Activated CD8-positive, alpha-beta memory T cell treated with anti-CD3 and anti-CD28 coated beads for 1 hour (primary cell): ENCODE measurements around the gene ITGAX.

Experiments used
- DNase-seq, 2 donors: peaks; one replicate each; pipeline ENCODE4 v3.0.0-alpha.2; 2020; ENCODE audit warnings: low read depth in 1 of 2; ENCODE audit errors: extremely low read depth in 1 of 2

Gene ITGAX

DNA sequence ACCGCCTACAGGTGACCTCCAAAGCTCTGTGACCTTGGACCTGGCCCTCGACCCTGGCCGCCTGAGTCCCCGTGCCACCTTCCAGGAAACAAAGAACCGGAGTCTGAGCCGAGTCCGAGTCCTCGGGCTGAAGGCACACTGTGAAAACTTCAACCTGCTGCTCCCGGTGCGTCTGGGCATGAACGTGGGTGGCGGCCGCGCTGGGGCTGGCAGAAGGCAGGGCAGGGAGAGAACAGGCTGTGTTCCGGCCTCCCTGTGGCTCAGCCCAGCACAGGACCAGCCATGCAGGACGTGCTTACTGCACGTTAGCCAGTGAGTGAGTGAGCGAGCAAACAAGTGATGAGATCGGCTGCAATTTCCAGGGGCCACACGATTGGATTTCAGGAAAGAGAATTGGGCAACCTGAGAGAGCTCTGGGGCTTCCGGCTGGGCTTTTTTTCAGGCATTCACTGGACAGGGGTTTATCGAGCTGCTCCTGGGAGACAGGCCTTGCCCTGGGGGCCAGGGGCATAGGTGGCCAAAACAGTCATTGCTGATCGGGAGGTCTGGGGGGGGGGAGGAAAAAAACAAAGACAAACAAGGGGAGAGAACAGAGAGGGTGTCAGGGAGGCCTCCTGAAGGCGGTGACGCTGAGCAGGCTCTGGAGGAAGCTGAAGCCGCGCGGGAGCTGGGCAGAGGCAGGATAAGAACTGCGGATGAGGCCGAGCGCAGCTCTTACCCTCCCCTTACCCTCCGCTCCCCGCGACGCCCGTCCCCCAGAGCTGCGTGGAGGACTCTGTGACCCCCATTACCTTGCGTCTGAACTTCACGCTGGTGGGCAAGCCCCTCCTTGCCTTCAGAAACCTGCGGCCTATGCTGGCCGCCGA is 16.9 kb downstream of the ITGAX start:
- no peak for DNase-seq

DNA sequence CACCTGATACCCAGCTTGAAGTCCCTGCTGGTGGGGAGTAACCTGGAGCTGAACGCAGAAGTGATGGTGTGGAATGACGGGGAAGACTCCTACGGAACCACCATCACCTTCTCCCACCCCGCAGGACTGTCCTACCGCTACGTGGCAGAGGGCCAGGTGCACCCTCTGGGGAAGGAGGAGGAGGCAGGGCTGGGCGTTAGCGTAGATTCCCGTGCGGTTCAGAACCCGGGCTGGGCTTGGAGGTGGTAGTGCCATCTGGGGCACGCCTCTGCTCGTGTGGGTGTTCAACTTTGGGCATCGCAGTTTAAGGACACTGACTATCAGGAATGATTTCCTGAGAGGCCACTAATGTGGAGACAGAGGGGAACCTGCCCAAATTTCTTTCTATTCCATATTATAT is 18.3 kb downstream of the ITGAX start:
- no peak for DNase-seq

DNA sequence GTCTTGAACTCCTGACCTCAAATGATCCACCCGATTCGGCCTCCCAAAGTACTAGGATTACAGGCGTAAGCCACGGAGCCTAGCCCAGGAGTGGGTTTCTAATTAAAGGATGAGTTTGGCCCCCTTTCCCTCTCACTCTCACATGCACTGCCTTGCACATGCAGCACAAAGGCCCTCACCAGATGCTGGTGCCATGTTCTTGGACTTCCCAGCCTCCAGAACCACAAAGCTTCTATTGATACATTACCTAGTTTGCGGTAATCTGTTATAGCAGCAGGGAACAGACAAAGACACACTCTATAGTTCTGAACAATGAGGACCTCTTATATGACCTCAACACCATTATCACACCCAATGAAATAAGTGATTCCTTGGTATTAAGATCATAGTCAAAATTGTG is 20.3 kb downstream of the ITGAX start:
- DNase-seq: no peak

DNA sequence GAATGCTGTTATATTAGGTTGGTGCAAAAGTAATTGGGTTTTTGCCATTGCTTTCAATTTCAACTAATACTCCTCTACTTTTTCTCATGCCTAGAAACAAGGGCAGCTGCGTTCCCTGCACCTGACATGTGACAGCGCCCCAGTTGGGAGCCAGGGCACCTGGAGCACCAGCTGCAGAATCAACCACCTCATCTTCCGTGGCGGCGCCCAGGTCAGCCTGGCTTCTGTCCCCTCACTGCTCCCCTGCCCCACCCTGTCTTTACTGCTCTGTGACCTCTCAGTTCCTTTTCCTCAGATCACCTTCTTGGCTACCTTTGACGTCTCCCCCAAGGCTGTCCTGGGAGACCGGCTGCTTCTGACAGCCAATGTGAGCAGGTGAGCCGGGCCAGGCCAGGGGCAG is 21.7 kb downstream of the ITGAX start:
- no peak for DNase-seq

DNA sequence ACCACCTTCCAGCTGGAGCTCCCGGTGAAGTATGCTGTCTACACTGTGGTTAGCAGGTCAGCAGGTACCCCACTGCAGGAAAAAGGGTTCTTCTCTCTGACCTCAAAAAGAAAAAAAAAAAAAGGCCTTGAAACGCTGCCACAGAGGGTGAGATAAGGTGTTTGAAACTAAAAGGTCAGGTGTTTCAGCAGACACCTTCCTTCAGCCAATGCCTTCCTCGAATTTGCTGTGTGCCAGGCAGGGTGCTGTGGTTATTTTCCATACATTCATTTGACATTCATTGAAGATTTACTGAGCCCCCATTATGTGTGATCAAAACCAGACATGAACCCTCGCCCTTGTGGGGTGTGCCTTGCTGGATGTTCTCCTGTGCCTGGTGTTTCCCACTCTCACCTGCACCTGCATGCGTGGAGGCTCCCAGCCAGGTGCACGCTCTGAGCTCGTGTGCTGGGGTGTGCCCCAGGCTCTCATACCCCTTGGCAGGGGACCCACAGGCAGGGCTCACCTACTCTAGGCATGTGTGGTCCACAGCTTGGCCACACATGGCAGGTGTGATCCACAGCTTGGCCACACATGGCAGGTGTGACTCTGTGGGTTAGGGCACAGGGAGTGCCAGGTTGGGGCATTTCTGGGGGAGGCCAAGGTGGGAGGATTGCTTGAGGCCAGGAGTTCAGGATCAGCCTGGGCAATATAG is 22.4 kb downstream of the ITGAX start:
- DNase-seq: no peak

DNA sequence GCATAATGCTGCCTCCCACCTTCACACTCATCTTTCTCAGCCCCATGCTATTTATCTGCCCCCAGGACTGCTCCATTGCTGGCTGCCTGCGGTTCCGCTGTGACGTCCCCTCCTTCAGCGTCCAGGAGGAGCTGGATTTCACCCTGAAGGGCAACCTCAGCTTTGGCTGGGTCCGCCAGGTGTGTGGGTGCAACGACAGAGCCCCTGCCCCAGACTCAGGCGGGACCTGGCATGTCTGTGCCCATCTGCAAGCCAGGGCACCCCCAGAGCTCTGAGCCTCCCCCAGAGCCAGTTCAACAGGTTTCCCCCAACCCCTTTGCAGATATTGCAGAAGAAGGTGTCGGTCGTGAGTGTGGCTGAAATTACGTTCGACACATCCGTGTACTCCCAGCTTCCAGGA is 25.2 kb downstream of the ITGAX start:
- no peak for DNase-seq

DNA sequence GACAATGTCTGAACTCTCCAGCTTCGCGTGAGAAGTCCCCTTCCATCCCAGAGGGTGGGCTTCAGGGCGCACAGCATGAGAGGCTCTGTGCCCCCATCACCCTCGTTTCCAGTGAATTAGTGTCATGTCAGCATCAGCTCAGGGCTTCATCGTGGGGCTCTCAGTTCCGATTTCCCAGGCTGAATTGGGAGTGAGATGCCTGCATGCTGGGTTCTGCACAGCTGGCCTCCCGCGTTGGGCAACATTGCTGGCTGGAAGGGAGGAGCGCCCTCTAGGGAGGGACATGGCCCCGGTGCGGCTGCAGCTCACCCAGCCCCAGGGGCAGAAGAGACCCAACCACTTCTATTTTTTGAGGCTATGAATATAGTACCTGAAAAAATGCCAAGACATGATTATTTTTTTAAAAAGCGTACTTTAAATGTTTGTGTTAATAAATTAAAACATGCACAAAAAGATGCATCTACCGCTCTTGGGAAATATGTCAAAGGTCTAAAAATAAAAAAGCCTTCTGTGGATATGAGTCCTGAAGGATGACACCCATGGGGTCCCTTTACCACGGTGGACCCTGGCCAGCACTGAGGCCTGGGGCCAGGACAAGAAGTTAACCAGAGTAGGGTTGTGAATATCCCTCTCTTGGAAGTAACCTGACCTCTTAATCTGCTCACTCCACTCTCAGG is 27.6 kb downstream of the ITGAX start:
- DNase-seq: peak; percentile 3 to 44

DNA sequence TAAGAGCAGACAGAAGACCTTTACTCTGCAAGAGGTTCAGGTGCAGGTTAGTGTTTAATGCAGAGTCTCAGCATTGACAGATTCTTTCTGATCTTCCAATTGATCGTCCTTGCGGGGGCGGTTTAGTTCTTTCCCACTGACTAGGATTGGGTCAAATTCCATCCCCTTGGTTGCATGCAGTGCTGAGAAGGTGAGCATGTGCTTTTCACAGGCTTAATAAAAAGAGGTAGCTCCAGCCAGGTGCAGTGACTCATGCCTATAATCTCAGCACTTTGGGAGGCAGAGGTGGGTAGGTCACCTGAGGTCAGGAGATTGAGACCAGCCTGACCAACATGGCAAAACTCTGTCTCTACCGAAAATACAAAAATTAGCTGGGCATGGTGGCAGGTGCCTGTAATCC is 30.7 kb downstream of the ITGAX start:
- DNase-seq: no peak

DNA sequence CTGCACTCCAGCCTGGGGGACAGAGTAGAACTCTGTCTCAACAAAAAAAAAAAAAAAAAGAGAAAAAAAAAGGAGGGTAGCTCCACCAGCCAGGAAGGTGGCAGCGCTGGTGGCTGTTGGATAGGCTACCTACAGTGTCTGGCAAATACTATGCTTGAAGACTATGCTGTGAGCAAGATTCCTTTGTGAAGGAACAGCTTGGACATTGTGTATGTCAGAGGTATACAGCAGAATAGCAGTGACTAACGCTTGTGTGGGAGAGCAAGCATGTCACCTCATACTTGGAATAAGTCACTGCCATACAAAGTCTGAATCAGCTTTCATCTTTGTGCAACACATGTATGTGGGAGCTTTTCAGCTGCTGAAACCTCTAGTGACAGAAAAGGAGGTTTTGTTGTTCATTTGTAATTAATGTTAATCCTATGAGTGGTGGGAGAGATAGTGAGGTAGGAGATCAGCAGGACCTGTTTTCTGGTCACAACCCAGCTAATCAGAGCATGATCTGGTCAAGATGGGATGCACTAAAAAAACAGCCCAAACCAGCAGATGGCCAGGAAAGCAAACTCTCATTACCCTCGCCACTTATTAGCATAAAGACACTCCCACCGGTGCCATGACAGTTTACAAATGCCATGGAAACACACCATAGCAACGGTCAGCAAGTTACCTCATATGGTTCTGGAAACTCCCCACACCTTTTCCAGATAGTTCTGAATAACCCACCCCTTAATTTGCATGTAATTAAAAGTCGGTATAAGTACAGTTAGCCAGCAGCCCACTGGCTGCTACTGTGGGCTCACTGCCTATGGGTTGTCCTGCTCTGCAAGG is 31.4 kb downstream of the ITGAX start:
- no peak for DNase-seq

DNA sequence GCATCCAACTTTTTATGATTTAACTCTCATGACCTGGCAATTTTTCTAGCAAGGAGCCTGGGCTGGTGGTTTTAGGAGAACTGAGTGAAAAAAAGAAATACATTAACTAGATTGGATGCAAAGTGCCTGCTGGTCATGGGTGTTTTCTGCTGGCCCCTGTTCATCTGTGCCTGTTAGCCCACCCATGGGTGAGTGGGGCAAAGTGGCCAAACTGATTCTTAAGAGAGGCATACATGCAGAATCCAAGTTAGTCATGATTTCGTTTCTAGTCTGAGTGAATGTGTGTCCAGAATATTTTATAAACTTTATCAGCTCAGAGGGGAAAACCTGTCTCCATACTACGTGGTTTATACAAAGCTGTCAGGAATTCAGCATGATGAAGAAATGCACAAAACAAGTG is 33.6 kb downstream of the ITGAX start:
- DNase-seq: no peak

DNA sequence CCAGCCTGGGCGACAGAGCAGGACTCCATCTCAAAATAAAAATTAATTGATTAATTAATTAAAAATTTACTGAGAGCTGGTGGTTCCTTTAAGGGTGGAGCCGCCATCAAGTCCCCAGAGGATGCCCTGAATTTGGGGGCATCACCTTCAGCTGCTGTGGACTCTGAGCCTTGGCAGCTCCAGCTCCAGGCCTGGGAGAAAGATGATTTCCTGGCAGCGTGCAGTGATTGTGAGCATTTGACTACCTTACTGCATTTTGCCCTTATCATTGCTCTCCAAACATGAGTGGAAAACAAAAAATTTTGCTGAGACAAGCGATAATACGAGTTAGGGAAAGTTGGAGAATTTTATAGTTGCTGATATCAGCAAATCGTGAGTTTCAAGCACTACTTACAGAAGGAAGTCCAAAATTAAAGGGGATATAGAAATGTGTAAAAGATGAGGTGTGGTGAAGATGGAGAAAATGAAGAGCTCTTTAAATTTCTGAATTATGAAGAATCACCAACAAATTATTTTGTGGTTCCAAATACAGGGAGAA is 35.6 kb downstream of the ITGAX start:
- DNase-seq: no peak

DNA sequence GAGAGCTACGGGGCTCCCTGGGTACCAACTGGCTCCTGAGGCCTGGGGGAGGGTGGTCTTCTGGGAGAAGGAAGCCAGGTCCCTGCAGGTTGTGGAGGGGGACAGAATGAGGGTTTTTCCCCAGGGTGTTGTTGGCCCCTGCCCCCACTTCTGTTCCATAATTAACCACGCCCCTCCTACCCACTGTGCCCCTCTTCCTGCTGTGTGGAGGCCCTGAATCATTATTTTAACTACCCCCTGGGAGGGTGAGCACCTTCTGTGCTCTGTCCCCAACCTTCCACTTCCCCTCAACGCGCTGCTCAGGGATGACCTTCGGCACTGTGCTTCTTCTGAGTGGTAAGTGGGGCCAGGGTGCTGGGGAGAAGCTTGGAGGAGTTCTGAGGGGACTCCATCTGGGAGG is 38.1 kb downstream of the ITGAX start, which contains the start of gene ITGAD:
Gene ITGAD (plus strand): TSS at position 280 of the 400 bp plus-strand sequence. CDS start 26 bp downstream, at position 306.
- no peak for DNase-seq

DNA sequence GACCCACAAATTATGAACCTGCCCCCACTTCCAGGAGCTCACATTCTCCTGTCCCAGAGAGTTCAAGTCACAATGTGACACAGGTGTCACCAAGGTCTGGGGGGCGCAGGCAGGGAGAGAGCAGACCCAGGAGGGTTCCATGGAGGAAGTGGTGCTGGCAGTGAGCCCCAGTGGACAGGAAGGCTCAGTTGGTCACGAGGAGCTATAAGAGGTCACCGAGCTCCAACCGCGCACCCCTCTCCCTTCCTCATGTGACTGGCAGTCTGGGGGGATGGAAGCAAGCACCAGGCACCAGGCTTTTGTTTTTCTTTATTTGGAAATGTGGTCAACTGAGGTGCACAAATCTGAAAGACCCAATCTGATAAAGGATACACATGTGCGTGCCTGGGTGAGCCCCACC is 40.7 kb downstream of the ITGAX start:
- no peak for DNase-seq

DNA sequence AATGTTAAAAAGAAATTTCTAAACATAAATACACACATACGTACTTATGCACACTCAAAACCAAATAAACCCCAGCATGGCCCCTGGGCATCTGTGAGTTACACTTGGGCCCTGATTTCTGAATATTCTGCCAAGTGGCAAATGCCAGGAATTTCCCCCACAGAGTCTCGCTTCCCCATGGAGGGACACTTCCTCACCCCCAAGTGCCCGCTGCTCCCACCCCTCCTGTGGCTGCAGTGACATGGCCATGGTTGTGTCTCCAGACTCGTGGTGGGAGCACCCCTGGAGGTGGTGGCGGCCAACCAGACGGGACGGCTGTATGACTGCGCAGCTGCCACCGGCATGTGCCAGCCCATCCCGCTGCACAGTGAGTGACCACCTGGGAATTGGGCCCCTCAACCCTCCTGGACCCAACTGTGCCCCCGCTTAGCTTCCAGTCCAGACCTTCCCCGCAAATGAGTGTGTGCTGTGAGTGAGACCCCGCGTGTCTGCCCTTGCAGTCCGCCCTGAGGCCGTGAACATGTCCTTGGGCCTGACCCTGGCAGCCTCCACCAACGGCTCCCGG is 42.2 kb downstream of the ITGAX start:
- DNase-seq: no peak

DNA sequence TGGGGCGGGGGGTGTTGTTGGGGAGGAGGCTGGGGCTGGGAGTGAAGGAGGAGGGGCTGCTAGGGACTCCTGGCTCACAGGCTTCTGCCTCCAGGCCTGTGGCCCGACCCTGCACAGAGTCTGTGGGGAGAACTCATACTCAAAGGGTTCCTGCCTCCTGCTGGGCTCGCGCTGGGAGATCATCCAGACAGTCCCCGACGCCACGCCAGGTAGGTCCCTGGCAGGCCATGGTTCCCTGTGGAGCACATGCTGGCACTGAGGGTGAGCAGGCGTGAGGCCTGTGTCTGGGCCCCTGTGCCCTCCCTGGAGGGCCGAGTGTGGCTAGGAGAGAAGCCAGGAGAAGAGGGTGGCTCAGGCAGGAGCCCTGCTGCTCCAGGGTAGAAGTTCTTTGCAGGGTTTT is 42.7 kb downstream of the ITGAX start:
- no peak for DNase-seq

DNA sequence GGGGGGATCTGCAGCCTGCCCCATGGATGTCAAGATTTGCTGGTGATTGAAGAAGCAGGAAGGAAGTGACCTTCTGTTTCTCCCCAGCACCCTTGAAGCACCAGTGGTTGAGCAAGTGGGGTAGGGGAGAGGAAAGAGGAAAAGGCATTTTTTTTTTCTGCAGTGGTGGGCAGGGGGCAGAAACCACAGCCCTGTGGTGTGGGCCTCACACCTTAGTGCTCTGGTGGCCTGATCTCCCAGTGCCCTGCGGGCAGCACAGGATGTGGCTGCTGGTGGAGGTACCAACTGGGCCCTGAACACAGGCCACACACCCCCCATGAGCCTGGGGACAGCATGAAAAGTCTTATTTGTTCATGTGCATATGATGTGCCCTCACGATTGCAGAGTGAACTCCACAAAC is 45.2 kb downstream of the ITGAX start:
- DNase-seq: no peak

DNA sequence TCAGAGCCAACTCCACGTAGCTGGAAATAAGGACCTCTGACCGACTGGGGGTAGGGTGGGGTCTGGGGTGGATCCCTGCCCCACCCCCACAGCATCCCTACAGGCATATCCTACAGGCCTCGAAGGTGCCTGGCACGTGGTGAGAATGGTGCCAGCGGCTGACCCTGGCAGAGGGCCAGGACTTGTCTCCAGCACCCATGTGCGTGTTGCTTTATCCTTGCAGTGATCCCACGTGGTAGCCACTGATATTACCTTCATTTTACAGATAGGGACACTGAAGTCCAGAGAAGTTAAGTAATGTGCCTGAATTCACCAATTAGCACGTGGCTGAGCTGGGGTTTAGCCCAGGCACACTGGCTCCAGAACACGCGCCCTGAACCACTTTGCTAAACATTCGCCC is 46.5 kb downstream of the ITGAX start:
- DNase-seq: no peak

DNA sequence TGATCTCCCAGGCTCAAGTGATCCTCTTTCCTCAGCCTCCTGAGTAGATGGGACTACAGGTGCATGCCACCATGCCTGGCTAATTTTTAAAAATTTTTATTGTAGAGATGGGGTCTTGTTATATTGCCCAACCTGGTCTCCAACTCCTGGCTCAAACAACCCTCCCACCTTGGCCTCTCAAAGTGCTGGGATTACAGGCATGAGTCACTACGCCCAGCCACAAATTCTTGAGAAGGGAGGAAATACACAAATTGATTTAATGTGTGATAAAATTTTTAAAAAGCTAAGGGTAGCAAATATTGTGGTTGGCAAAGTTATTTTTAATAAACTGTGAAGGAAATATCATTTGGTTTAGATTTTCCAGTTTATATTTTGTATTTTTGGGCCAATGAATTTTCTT is 47.7 kb downstream of the ITGAX start:
- DNase-seq: no peak

DNA sequence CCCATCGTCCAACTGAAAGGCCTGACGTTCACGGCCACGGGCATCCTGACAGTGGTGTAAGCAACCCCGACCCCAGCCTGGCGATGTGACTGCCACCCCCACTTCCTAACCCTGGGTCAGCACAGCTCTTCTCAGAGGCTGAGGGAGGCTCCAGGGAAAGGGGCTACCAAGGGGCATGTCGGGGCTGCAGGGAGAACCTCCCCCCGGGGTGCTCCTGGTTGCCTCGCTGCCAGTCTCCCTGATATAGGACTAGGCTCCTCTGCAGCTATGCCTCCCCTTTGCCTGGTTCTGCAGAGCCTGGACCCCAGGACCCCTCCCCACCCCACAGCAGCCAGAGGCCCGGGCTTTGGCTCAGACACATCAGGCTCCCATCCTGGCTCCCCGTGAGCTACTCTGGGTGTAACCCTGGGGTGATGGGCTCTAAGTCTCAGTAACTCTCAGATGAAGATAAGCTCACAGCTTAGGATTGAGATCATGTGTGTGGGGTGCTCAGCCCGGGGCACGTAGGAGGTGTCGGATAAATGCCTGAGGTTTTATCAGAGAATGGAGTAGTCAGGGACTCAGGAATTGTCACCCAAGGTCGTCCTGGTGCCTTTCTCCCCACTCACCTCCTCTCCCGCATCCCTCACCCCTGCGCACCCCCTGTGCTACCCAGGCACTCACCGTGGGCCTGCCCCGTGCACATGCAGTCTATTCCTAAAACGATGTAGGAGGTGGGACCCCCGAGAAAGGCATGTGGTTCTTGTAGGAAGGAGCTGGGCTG is 48.8 kb downstream of the ITGAX start:
- DNase-seq: no peak
